DND-41 (cell line): Measurements from ENCODE around the gene EYA2.

Experiments used
- EZH2 ChIP-seq: IDR thresholded peaks from 3 replicates; pipeline ENCODE4 v1.6.1; 2012; ENCODE audit warnings: borderline replicate concordance, low read depth, mild to moderate bottlenecking, moderate library complexity, low read length, inconsistent platforms; ENCODE audit not compliant: severe bottlenecking
- TF ChIP-seq, protein P1 (sequence below): IDR thresholded peaks from 2 replicates; pipeline ENCODE4 v1.5.1; 2012; ENCODE audit warnings: borderline replicate concordance, low read length, moderate library complexity, mild to moderate bottlenecking; ENCODE audit not compliant: poor library complexity, severe bottlenecking; ENCODE audit errors: extremely low read depth

DNA sequence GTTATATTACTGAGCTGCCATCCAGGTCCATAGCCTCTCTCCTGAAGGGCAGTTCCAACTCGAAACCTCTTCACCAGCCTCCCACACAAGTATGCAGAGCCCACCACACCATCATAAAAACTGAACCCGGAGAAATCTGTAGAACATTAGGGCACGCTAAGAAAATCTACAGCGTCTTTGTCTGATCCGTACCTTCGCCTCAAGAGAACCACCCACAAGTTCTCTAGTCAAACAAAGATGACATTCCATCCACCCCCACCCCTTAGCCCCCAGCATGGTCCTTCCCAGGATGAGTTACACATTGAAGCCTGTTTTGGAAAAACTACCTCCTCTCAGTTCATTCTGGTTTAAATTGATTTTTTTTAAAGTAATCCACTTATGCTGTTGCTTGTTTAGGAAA, 242.1 kb downstream of the EYA2 start:
- TF ChIP-seq, protein P1, sequence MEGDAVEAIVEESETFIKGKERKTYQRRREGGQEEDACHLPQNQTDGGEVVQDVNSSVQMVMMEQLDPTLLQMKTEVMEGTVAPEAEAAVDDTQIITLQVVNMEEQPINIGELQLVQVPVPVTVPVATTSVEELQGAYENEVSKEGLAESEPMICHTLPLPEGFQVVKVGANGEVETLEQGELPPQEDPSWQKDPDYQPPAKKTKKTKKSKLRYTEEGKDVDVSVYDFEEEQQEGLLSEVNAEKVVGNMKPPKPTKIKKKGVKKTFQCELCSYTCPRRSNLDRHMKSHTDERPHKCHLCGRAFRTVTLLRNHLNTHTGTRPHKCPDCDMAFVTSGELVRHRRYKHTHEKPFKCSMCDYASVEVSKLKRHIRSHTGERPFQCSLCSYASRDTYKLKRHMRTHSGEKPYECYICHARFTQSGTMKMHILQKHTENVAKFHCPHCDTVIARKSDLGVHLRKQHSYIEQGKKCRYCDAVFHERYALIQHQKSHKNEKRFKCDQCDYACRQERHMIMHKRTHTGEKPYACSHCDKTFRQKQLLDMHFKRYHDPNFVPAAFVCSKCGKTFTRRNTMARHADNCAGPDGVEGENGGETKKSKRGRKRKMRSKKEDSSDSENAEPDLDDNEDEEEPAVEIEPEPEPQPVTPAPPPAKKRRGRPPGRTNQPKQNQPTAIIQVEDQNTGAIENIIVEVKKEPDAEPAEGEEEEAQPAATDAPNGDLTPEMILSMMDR = no peak
- TF ChIP-seq EZH2 = no peak
